Panc1 (cell line): ENCODE results near the gene TNPO3. TPM values are rescaled to one million over a fixed set of nuclear protein-coding genes. Genes with fewer than 3 reads are reported as not detected.

Source experiments
- ATAC-seq: fragments of 200-7000 bp; cut with Tn5 transposase; 2 replicates; pipeline ENCODE4 v1.9.1; 2020; ENCODE audit warnings: mild to moderate bottlenecking, moderate library complexity
- BruUV-seq: library from RNA; stranded (reverse); fragments of 400-500 nt; replicated peaks from 2 replicates; lab custom pipeline; 2021; lab: Mats Ljungman, UMichigan
- CTCF ChIA-PET: fragments of 300-600 bp; sonication (Branson Sonifier 250); formaldehyde crosslinking; loops from one replicate; lab custom pipeline; 2022; ENCODE audit warnings: antibody characterized with exemption; lab: Charles Lee
- POLR2A ChIA-PET: fragments of 300-600 bp; sonication (Branson Sonifier 250); formaldehyde crosslinking; loops from one replicate; lab custom pipeline; 2022; ENCODE audit warnings: antibody characterized with exemption; lab: Charles Lee
- DNase-seq: peaks from one replicate; pipeline ENCODE4 v3.0.0-alpha.2; 2010; ENCODE audit warnings: low read depth, low spot score
- H3K27ac ChIP-seq: 2 replicates; pipeline ENCODE4 v1.5.1; 2011; ENCODE audit warnings: mild to moderate bottlenecking, low read length, inconsistent platforms
- H3K27me3 ChIP-seq: fragments of 200-500 bp; sonication (Bioruptor generic); 2 replicates; pipeline ENCODE4 v1.6.0; 2014; ENCODE audit warnings: low read length, inconsistent platforms; ENCODE audit not compliant: control insufficient read depth, insufficient read depth
- H3K36me3 ChIP-seq: fragments of 200-500 bp; sonication (Bioruptor generic); 2 replicates; pipeline ENCODE4 v1.5.1; 2014; ENCODE audit warnings: inconsistent platforms, mild to moderate bottlenecking, low read length, moderate library complexity; ENCODE audit not compliant: control insufficient read depth, insufficient read depth
- H3K4me1 ChIP-seq: 2 replicates; pipeline ENCODE4 v1.5.1; 2011; ENCODE audit warnings: inconsistent platforms, mild to moderate bottlenecking, low read length, moderate library complexity; ENCODE audit not compliant: control insufficient read depth, insufficient read depth
- H3K4me3 ChIP-seq, 2 experiments: 2 replicates each; pipeline ENCODE4 v1.5.1; 2011 to 2012; ENCODE audit warnings: low read depth in 2 of 2, low read length in 2 of 2, mild to moderate bottlenecking in 2 of 2, inconsistent platforms in 1 of 2, moderate library complexity in 1 of 2
- H3K9me3 ChIP-seq: fragments of 200-500 bp; sonication (Bioruptor generic); 2 replicates; pipeline ENCODE4 v1.5.1; 2014; ENCODE audit warnings: low read depth, mild to moderate bottlenecking, inconsistent platforms, low read length, moderate library complexity; ENCODE audit not compliant: control insufficient read depth, insufficient read depth
- POLR2AphosphoS5 ChIP-seq: IDR thresholded peaks from 2 replicates; pipeline ENCODE4 v1.6.1; 2012; ENCODE audit warnings: mild to moderate bottlenecking, low read depth, low read length, moderate library complexity
- REST ChIP-seq, 2 experiments: IDR thresholded peaks; 2 replicates each; pipeline ENCODE4 v1.6.1; 2011 to 2012; ENCODE audit warnings: low read depth in 2 of 2, control low read depth in 1 of 2, low read length in 1 of 2, mild to moderate bottlenecking in 1 of 2, moderate library complexity in 1 of 2; ENCODE audit not compliant: insufficient read depth in 1 of 2
- SIN3A ChIP-seq: IDR thresholded peaks from 2 replicates; pipeline ENCODE4 v1.6.1; 2012; ENCODE audit warnings: low read depth, mild to moderate bottlenecking, low read length, moderate library complexity, borderline replicate concordance; ENCODE audit not compliant: insufficient read depth
- TCF7L2 ChIP-seq: IDR thresholded peaks from 2 replicates; pipeline ENCODE4 v1.6.1; 2011; ENCODE audit warnings: mild to moderate bottlenecking, low read depth, low read length, inconsistent platforms
- in situ Hi-C: cut with HindIII; loops from 2 replicates; pipeline ENCODE4 v1.10.0; 2016; ENCODE audit warnings: low sequenced_read_pairs, low pct_unique_long_range_greater_than_20kb
- intact Hi-C: fragments of 100-400 bp; cut with micrococcal nuclease; formaldehyde crosslinking; loops from one replicate; pipeline ENCODE4 v1.10.0; 2022; ENCODE audit not compliant: unreplicated experiment
- total RNA-seq: library from RNA; stranded (reverse); gene quantifications from one replicate; pipeline ENCODE4 v1.2.1, GENCODE V29; 2021; ENCODE audit not compliant: unreplicated experiment
- TF ChIP-seq, protein P1 (sequence below): fragments of 450-650 bp; IDR thresholded peaks from 2 replicates; pipeline ENCODE4 v1.5.1; 2017; ENCODE audit warnings: mild to moderate bottlenecking

TNPO3 gene
- total RNA-seq, 1 experiment from 2014 or later, result 71.8 TPM

DNA sequence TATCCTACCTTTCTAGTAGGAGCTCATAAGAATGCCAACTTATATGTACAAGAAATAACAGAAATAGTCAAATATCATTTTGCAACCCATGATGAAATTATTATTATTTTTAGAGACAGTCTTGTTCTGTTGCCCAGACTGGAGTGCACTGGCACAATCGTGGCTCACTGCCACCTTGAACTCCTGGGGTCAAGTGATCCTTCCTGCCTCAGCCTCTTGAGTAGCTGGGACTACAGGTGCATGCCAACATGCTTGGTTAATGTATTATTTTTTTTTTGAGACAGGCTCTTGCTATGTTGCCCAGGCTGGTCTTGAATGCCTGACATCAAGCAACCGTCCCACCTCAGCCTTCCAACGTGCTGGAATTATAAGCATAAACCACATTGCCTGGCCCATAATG lies 44.8 kb downstream of the TNPO3 start:
- Histone ChIP-seq H3K36me3 (peaks cover 23% of the 10 kb centered on the region), H3K4me1 (no peaks in the 10 kb centered on the region), H3K27me3 (no peaks in the 10 kb centered on the region), H3K9me3 (no peaks in the 10 kb centered on the region), H3K4me3 (no peak overlapping the region), H3K27ac (no peak overlapping the region)
- no peak for ATAC-seq
- CTCF ChIA-PET, result no interaction called here
- BruUV-seq, result no TSS peak
- in situ Hi-C loops (no loop called here), intact Hi-C loops (no loop called here)
- POLR2A ChIA-PET, result interaction anchor here (0.6 kb wide), 1 partner anchor 46 kb away, joined by 3 read pairs; no protein-coding TSS in a partner anchor
- DNase-seq, result no peak
- TF ChIP-seq POLR2AphosphoS5 (no peak), SIN3A (no peak), REST (IDR thresholded peaks at IDR 0.05; ENCODE audit: insufficient read depth in 1 of 2, low read depth in 2 of 2, low read length in 1 of 2) (no peak), TCF7L2 (no peak)
- TF ChIP-seq, protein P1, sequence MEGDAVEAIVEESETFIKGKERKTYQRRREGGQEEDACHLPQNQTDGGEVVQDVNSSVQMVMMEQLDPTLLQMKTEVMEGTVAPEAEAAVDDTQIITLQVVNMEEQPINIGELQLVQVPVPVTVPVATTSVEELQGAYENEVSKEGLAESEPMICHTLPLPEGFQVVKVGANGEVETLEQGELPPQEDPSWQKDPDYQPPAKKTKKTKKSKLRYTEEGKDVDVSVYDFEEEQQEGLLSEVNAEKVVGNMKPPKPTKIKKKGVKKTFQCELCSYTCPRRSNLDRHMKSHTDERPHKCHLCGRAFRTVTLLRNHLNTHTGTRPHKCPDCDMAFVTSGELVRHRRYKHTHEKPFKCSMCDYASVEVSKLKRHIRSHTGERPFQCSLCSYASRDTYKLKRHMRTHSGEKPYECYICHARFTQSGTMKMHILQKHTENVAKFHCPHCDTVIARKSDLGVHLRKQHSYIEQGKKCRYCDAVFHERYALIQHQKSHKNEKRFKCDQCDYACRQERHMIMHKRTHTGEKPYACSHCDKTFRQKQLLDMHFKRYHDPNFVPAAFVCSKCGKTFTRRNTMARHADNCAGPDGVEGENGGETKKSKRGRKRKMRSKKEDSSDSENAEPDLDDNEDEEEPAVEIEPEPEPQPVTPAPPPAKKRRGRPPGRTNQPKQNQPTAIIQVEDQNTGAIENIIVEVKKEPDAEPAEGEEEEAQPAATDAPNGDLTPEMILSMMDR, result no peak

DNA sequence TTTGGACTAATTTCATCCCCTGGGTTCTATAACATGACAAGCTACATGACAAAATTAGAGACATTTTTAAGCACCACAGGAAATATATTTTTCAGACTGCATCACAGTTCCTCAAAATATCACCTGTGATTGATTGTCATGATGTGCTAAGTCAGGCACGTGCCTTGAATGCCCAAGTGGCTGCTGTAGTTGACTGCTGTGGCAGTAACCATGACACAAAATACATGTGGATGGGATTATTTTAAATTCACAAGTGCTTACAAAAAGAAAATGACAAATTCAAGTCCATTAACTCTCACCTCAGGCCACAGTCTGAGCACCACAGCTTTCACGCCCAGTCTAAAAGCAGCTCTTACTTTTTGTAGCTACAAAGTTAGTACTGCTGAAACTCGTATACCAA lies 45.5 kb downstream of the TNPO3 start:
- H3K4me1 ChIP-seq, result no peaks in the 10 kb centered on the region
- no peak for ATAC-seq
- no peak for TF ChIP-seq SIN3A
- TF ChIP-seq, protein P1, result no peak
- TF ChIP-seq REST (IDR thresholded peaks at IDR 0.05; ENCODE audit: insufficient read depth in 1 of 2, low read depth in 2 of 2, low read length in 1 of 2), result no peak
- no peak for TF ChIP-seq TCF7L2
- no peak for TF ChIP-seq POLR2AphosphoS5
- H3K27me3 ChIP-seq, result no peaks in the 10 kb centered on the region
- no TSS peak for BruUV-seq
- in situ Hi-C loops (no loop called here), intact Hi-C loops (no loop called here)
- H3K4me3 ChIP-seq, result no peak overlapping the region
- ChIA-PET CTCF (no interaction called here), POLR2A (no interaction called here)
- no peak for DNase-seq
- peaks cover 22% of the 10 kb centered on the region for H3K36me3 ChIP-seq
- no peaks in the 10 kb centered on the region for H3K9me3 ChIP-seq
- H3K27ac ChIP-seq, result no peak overlapping the region
